OCI-LY1 (cell line): ENCODE data around the gene WASF1.

Experiments
- CTCF ChIP-seq: fragments of 200-600 bp; sonication (generic), shearing (Covaris generic); IDR thresholded peaks from 2 replicates; pipeline ENCODE4 v1.5.1; 2017; ENCODE audit warnings: mild to moderate bottlenecking, antibody characterized with exemption, low read length, moderate library complexity, mixed read lengths
- EZH2 ChIP-seq: fragments of 200-600 bp; sonication (generic), shearing (Covaris generic); IDR thresholded peaks from 2 replicates; pipeline ENCODE4 v1.8.0; 2017; ENCODE audit warnings: borderline replicate concordance, mixed run types, mild to moderate bottlenecking, antibody characterized with exemption, low read length, moderate library complexity, mixed read lengths

DNA sequence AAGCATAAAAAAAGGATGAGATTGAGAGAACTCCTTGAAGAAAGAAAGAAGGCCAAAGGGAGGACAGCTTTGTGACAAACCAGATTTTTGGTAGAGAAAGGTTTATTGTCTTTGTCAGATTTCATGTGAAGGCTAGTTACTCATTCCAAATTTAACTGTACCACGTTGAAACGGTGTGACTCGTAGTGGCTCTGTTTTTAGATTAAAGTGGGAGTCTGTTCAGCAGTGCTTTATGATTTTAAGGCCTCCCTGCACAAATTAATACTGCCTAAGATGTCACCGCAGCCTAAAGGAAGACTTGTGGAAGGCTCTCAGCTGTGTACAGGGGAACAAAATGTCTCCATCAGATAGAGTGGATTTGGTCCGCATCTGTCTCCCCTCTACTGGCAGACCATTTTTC lies 36.7 kb upstream of the WASF1 start:
- TF ChIP-seq CTCF (no peak), EZH2 (no peak)
